AG08395 (cell line): Measurements from ENCODE around the gene RIGI.
"Not testable (repeated sequence)": the region's sequence is repeated elsewhere in the genome, so short reads cannot be mapped to it uniquely, and the experiment has no call there.

Experiments
- DNase-seq: peaks from one replicate; pipeline ENCODE4 v3.0.0; 2012; ENCODE audit warnings: mixed read lengths, low spot score

Gene RIGI

GRCh38 chr9:32526041-32526706 is at the start of gene RIGI:
Gene RIGI (minus strand): TSS chr9:32526196. CDS start chr9:32526166, 30 bp downstream.
- DNase-seq, result peak; percentile 86

GRCh38 chr9:32574858-32575257 is 48.9 kb upstream of the RIGI start:
- no peak for DNase-seq

DNA sequence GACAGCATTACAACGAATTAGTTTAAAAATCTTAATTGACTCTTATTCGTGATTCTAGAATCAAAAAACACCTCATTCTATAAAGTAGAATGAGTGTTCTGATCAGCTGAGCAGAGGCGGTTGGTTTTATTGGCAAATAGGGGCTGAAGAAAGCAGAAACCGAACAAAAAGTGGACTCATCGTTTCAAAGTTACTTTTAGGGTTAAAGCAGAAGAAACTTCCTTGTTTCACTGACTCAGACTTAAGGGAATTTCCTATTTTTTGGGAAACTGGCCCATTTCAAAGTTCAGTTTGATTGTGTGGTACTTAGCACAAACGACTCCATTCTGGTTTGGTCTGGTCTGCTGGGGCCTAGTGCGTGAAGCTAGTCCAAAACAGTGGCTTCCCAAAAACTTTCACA is 47.8 kb upstream of the RIGI start:
- no peak for DNase-seq

DNA sequence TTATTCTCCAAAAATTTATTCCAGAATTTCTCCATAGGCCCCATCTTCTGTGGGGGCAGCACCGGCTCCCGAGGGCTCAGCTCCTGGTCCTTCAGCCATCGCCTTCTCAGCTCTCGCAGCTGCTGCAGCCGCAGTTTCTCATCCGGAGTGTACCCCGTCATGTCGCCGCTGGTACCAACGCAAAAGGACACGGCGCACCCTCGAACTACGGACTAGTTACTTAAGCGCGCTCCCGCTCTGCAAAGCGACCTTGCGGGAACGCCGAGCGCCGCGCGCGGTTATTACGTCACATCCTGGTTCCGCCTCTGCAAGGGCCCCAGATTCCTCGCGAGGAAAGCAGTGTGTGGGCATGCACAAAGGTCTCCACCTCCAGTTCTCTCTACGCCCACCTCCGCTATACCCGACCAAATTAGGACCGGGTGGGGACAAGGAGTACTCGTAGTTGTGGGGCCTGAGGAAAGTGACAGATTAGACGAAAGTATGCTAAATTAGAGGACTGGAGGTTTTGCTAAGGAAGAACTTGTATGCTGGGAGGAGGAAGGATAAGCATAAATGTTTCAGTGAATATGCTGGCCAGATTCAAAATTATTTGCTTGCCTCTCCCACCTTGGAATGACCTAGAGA is 47.0 kb upstream of the RIGI start, which contains the start of gene NDUFB6:
NDUFB6 (minus strand) TSS at position 260 of the 624 bp plus-strand sequence; CDS start at position 161, 99 bp downstream.
- peak; percentile 95 for DNase-seq

DNA sequence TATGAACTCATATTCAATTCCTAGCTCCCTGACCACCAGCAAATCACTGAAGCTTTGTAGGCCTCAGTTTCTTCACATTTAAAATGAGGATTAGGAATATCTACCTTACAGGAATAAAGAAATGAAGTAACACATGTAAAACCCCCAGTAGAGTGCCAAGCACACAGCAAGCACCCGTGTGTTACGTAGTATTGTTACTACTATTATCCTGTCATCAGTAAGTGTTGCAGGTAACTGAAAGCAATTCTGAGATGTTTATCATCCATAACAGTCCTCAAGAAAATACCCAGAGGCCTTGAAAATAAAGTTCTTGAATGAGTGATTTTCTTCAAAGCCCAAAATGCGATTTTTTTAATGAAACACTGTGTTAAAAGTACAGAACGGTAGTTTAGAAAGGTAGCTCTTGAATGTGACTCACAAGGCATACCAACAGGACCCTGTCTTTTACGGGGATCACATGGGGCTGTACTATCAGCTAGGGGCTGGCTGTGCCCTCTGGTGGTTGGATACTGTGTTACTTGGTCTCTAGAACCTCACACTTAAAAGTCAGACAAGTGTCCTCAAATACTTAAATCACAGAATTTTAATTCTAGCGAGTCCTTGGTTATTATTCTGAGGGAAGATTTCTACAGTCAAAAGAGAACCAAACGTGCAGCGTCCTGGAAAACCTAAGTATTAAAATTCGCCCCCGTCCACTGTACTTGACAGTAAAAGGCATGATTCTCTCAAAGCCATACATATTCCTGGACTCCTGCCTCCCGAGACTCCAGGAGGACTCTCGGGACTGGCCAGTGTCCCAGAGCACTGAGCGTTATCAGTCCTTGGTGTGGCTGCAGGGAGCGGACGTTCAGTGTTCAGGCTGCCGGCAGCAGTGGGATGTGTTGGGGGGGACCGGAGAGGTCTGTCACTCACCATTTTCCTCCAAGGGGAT is 46.2 kb upstream of the RIGI start:
- DNase-seq, result peak; percentile 81

GRCh38 chr9:32570262-32570661 is 44.3 kb upstream of the RIGI start:
- no peak for DNase-seq

DNA sequence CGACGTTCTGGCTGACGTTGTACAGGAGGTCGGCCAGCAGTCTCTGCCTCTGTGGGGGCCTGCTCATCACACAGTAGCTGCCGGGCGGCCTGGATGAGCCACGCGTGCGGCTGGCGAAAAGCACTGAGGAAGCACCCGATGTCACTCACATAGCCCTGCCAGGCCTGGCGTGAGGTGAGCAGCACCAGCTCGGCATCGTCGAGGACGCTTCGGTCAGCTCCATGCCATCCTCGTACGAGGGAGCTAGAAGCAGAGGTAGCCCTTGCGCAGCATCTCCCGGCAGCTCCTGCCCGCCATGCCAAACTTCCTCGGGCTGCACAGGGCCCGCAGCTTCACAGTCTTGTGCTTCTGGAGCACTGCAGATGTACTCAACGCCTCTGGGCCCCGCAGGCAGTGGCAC is 40.8 kb upstream of the RIGI start:
- no peak for DNase-seq

DNA sequence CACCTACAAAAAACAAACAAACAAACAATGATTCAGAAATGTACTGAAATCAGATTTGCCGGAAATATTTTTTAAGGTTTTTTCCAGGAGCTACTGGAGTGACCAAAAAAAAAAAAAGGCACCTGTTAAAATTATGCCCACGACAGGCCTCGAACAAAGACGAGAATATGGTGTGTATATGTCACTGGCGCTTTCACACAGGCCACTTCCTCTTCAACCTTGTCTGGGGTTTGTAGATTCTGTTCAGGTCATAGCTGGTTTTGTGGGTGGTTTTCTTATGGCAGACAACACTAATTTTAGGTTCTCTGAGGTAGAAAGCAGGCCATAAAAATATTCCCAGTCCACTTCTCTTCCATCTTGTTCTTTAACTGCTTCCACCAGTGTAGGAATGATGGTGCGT is 40.0 kb upstream of the RIGI start:
- no peak for DNase-seq

DNA sequence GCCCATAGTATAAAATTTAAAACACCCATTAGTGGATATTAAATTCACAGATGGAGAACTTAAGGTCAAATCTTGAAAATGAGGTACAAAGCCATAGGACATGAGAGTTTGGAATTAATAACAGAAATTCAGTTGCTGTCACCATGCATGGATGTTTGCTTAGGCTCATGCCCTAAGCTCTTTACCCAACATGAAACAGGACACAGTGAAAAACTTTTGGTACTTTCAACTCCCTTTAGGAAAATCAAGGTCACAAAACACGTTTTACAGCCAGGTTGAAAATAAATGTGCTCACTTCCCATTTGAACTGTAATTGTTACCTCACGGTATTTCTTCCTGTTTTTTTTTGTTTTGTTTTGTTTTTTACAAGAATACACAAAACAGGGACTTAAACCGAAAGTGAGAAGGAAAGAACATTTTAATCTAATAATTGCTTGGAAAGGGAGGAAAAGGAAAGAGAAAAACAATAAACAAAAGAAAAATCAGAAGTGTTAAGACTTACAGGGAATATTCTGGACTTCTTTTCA is 32.5 kb upstream of the RIGI start:
- no peak for DNase-seq

DNA sequence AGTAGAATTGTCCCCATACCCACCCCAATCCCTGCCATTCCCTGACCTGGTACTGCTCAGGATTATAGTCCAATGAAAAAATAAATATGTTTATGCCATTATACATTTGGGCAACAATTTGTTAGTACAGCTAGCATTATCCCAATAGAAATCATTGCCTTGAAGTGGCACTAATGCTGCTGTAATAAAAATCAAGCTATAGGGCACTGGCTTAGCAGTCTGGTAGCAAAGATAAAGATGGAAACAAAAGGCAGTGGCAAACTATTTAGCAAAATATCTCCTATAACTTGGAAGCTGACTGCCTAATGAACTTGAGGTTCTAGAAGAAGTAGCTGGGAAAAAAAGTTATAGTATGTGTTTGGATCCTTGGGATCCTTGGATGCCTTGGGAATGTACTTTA is 28.6 kb upstream of the RIGI start:
- DNase-seq, result no peak

GRCh38 chr9:32554107-32554506 is 28.1 kb upstream of the RIGI start:
- no peak for DNase-seq

- DNase-seq, result peak; percentile 92
Observed at GRCh38 chr9:32552172-32552872, 26.3 kb upstream of the RIGI start, which contains the start of the genes SMIM27 and TOPORS. Gene SMIM27 (plus strand): TSS chr9:32552327. CDS start chr9:32552435, 108 bp downstream. Gene TOPORS (minus strand): TSS chr9:32552586. CDS start chr9:32552436, 150 bp downstream.

DNA sequence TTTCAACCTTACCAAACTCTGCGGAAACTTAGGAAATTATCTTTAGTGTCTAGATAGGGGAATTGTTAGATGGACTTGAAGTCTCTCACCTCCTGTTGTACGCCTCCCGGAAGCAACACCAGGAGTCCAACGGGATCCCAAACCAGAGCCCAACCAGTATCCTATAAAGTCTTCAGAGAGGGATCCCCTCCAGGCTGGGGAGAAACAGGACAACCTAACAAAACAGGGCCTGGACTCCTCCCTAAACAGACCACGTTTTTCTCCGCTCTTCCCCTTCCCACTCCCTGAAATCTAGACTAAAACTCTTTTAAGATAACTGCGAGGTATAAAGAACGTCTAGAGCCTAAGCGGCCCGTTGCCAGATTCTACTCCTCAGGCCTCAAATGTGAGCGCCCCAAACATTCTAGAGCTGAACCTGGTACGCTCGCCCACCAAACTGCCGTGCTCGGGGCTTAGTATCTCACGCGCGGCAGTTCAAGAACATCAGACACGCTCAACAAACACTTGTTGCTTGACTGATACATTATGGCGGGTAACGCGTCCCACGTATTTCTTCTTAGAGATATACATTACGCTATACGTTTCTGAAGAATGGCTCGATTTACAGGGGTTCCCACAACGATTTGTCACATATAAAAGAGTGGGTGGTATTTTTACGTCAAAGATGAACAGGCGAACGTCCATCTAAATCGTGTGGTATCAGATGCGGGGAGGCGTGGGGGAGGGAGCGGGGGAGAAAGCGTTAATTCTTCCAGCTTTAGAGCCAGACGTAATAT is 25.5 kb upstream of the RIGI start:
- peak; percentile 10 for DNase-seq

GRCh38 chr9:32550562-32551275 is 24.7 kb upstream of the RIGI start:
- DNase-seq, result peak; percentile 98

GRCh38 chr9:32550150-32550561 is 24.2 kb upstream of the RIGI start:
- DNase-seq, result peak; percentile 13

- not testable (repeated sequence) for DNase-seq
Observed at GRCh38 chr9:32548213-32548612, 22.2 kb upstream of the RIGI start.

GRCh38 chr9:32545884-32546283 is 19.9 kb upstream of the RIGI start:
- no peak for DNase-seq

DNA sequence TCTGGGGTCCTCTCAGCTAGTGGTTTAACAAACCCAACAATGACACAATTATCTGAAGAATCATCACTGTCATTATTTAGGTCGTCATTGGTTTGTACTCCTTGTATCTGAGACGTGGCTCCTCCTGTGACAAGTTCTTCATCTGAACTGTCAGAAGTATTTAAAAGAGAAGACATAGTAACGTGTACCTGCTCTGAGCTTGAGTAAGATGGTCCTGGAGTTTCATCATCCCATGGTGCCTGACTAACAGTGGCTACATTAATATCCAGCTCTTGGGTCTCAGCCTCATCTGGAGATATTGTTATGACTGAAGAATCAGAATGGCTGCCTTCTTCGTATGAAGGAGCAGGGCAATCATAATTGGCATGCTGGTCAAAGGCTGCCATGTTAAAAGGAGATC is 17.1 kb upstream of the RIGI start:
- no peak for DNase-seq

DNA sequence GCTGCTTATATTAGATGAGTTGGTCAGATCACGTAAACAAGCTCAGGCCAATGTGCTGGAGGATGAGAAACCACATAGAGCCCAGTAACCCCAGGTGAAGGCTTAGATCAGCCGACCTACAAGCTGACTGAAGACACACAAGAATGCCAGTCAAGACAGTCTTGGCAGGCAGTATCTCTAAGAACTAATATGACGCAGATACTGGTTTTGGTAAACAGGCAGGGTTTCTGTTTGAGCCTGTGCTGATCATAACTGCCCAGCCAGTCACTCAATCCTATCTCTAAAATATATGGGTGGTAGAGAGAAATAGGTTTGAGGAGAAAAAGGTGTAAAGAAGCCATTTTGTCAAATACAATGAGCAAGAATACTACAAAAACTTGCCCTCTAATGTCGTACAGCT is 7.8 kb upstream of the RIGI start:
- DNase-seq, result no peak

DNA sequence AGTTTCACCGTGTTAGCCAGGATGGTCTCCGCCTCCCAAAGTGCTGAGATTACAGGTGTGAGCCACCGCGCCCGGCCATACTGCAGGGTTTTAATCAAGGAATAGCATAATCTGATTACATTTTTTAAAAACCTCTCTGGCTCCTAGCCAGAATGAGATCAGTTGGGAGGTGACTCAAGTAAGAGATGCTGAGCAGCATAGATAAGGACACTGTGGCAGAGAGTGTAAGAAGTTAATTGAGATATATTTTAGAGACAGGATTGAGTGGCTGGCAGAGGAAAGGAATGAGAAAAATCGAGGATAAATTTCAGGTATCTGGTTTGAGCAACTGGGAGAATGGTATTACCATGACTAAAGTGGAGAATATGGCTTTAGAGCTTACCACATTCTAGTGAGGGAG is 7.3 kb upstream of the RIGI start:
- no peak for DNase-seq
